ENCODE results near the gene NCAM1. TPM values are rescaled to one million over a fixed set of nuclear protein-coding genes. Genes with fewer than 3 reads are reported as not detected.
"Not testable (repeated sequence)": the region's sequence is repeated elsewhere in the genome, so short reads cannot be mapped to it uniquely, and the experiment has no call there.

Gene NCAM1
- polyA plus RNA-seq, 1 donor, result 132 TPM

DNA sequence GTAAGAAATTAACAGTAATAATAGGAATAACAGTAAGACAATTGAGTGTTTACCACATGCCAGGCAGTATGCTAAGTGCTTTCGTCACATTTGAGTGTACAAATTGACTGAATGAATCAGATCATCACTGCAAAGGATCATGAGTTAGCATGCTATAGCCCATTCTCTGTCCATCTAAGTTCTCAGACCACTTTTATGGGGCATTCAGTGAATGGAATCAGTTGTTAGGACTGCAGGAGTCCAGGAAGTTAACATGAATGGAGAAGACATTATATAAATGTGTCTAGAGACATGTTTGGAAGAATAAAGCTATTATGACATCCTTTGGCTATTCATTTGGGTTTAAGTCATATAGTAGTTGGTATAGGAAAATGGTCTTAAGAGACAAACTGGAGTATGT is 59.9 kb downstream of the NCAM1 start:
- no peak for DNase-seq (ENCODE audit: low read depth)

GRCh38 chr11:113022262-113022661 is 61.0 kb downstream of the NCAM1 start:
- DNase-seq (ENCODE audit: low read depth), result no peak

DNA sequence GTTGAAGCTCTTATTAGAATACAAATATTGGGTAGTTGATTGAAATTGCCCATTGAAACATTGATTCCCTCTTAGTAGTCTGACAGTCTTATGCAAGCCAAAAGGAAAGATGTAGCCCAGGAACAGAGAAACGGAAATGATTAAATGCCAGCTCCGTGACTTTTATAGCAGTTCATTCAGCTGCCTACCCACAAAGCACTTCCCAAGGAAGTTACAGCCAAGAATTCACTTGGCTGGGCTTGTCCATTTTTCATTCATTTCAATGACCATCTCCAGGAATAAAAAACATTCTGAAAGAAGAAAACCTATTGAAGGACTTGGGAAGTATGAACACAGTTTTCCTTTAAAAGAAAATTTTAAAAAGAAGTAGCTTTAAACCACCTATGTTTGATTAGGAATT is 62.0 kb downstream of the NCAM1 start:
- DNase-seq (ENCODE audit: low read depth), result no peak

DNA sequence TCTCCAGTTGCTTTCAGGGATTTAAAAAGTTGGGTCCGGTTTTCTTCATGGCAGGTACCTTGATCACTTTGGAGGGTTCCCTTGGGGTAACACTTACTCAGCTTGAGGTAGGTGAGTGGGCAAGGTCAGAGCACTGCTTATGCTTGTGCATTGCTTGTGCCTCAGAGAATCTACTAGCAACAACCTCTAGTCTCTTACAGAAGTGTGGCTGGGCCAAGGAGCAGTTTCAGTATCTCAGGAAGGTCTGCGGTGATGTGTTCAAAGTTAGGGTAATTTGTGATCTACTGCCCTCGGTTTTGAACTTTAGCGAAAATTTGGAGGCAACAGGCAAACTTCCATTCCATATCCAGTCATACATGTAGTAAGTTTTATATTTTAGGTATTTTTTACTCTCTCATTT is 62.8 kb downstream of the NCAM1 start:
- DNase-seq (ENCODE audit: low read depth), result no peak

- no peak for DNase-seq (ENCODE audit: low read depth)
These were observed 65.6 kb downstream of the NCAM1 start for GRCh38 chr11:113026778-113027177.

DNA sequence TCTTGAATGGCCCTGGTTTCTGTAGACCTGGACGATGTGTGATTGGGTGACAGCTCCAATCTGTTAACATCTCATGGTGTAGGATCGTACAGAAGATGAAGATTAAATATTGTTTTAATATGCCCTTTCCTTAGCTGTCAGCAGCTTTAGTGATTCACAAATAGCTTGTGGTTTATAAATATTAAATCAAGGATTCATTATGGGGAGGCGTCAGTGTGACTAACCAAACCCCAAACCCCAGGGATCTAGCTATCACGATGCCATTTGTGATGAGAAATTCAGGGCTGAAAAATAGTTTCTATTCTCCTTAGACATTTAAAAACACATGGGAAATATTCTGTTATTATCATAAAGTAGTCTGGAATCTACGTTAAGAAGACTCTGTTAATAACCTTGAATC is 73.4 kb downstream of the NCAM1 start:
- no peak for DNase-seq (ENCODE audit: low read depth)

- no peak for DNase-seq (ENCODE audit: low read depth)
These were observed 74.5 kb downstream of the NCAM1 start for GRCh38 chr11:113035708-113036107.

GRCh38 chr11:113043698-113044097 is 82.5 kb downstream of the NCAM1 start:
- no peak for DNase-seq (ENCODE audit: low read depth)

GRCh38 chr11:113045146-113045545 is 83.9 kb downstream of the NCAM1 start:
- DNase-seq (ENCODE audit: low read depth), result no peak

DNA sequence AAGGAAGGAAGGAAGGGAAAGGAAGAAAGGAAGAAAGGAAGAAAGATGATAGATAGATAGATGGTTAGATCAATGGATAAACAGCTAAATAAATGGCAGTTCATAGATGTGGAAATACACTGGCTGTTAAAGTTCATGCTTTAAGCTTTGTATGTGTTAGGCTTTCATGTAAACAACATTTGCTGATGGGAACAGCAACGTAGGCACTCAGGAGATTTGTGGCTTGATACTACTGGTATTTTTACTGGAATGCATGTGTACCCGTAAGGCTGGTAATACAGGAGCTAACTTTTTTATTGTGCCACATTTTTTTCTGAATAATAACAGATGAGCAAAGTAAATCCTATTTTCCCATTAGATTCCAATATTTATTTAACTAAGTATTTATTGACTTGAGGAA is 85.6 kb downstream of the NCAM1 start:
- no peak for DNase-seq (ENCODE audit: low read depth)

GRCh38 chr11:113048820-113049768 is 87.9 kb downstream of the NCAM1 start:
- DNase-seq (ENCODE audit: low read depth), result no peak

DNA sequence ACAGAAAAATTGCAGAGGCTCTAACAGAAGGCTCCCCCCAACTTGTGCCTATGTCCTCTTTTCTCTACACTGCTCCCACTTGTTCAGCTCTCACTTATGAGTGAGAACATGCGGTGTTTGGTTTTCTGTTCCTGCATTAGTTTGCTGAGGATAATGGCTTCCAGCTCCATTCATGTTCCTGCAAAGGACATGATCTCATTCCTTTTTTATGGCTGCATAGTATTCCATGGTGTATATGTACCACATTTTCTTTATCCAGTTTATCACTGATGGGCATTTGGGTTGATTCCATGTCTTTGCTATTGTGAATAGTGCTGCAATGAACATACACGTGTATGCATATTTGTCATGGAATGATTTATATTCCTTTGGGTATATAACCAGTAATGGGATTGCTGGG is 91.8 kb downstream of the NCAM1 start:
- DNase-seq (ENCODE audit: low read depth), result not testable (repeated sequence)

GRCh38 chr11:113057038-113057437 is 95.8 kb downstream of the NCAM1 start:
- no peak for DNase-seq (ENCODE audit: low read depth)

DNA sequence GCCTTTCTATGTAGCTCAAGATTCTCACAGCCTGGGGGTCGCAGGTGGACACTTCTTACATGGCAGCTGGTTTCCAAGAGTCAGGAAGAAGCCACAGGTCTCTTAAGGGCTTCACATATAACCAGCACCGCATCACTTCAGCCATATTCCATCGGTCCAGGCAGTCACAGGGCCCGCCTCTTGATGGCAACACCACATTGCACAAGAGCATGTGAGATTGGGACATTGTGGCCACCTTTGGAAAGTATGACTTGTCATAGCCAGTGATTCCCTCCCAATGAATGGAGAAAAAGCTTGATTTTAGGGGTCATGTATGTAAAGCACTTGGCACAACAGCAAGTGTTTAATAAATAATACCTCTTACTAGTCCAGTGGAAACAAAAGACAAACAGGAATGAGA is 98.3 kb downstream of the NCAM1 start:
- DNase-seq (ENCODE audit: low read depth), result no peak

GRCh38 chr11:113065330-113065729 is 104.1 kb downstream of the NCAM1 start:
- DNase-seq (ENCODE audit: low read depth), result no peak

DNA sequence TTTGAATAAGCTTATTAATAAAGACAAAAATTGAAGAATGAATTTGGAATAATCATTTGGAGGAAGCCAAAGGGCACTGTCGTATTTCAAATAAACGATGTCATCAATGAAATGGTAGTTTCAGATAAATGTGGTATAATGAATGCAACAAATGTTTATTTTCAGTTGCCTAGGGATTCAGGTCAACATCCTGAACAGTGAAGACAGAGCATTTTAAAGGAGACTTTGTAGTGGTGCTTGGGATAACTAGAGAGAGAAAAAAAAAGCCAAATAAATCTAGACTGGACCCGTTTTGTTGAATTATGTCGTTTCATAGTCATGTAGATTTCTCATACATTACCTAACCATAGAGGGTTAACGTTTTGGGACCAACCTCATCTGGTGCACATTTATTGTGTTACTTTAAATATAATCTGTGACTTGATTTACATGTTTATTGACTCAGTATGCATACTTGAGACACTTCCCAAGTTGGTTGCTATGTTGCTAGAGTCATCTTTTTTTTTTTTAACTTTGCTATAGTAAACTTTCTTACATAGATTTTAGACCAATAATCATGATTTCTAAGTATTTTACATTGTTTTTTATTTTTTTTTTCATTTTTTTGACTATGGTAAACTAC is 111.1 kb downstream of the NCAM1 start:
- no peak for DNase-seq (ENCODE audit: low read depth)

- no peak for DNase-seq (ENCODE audit: low read depth)
These were observed 112.2 kb downstream of the NCAM1 start for GRCh38 chr11:113073290-113073953.

DNA sequence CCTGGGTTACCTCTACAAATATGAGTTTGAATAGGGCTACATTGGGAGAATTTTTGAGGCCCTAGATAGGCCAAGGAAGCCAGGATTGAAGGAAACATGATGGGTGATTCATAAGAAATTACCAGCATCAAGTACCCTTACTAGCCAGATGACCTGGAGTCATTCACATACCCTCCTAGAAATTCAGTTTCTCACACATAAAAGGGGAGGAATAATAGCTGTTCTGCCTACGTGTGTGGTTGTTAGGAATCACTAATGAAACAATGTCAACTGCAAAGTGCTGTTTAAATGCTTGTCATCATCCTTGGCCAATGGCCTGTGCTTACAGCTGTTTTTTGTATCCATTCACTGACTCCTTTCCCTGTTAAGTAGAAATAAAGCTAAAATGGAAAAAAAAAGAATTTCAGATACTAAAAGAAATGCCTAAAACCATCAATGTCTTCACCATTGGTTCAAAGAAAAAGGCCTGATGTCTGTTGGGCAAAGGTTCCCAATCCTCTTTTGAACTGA is 114.4 kb downstream of the NCAM1 start:
- DNase-seq (ENCODE audit: low read depth), result no peak

DNA sequence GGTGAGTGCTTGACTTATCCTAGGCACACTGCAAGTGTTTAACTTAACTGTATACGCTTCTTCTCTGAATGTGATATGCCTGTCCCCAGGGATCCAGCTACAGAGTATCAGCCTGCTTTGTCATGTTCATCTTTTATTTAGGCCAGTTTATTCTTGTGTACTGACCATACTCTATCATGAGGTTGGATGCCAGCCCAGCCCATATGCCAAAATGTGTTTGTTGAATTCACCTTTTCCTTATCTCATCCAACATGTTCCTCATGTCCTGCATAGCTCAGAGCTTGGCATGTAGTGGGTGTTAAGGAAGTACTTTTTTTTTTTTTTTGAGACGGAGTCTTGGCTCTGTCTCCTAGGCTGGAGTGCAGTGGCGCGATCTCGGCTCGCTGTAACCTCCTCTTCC is 116.2 kb downstream of the NCAM1 start:
- no peak for DNase-seq (ENCODE audit: low read depth)

DNA sequence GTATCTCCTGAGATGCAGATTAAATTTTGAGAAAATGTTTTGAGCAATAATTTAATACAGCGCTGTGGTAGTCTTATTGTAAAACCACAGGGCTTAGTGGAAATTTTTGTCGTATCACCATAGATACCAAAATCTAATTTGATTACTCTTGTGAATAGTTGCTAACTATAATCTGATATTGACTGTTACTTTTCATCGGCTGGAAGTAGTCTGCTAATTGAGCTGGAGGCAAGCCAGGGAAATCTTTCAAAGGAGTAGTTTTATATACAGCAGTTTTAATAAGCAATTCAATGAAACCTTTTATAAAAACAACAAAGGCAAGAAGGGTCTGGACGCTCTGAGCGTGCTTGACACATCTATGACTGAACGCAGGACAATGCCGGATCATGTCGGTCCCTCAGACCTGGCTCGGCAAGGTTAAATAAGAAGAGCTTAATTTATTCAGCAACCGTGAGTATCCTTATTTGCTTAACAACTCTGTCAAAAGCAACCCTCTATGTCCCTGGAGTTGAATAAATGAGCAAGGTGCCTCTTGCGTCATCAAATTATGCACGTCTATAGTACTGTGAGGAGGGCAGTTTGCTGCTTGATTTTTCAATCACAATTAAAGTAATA is 121.2 kb downstream of the NCAM1 start:
- DNase-seq (ENCODE audit: low read depth), result no peak

GRCh38 chr11:113083571-113083970 is 122.4 kb downstream of the NCAM1 start:
- DNase-seq (ENCODE audit: low read depth), result no peak

GRCh38 chr11:113084297-113084696 is 123.1 kb downstream of the NCAM1 start:
- no peak for DNase-seq (ENCODE audit: low read depth)

Measured in forelimb muscle (tissue), 1 donor.